ENCODE data around the gene OSGEP. TPM values are rescaled to one million over a fixed set of nuclear protein-coding genes. Genes with fewer than 3 reads are reported as not detected.

Gene OSGEP
- total and polyA plus RNA-seq, 2 of the 13 experiments (the other 11 are each of a cell fraction or from before 2014, with no cell fraction given): 39.7 to 41.1 TPM

DNA sequence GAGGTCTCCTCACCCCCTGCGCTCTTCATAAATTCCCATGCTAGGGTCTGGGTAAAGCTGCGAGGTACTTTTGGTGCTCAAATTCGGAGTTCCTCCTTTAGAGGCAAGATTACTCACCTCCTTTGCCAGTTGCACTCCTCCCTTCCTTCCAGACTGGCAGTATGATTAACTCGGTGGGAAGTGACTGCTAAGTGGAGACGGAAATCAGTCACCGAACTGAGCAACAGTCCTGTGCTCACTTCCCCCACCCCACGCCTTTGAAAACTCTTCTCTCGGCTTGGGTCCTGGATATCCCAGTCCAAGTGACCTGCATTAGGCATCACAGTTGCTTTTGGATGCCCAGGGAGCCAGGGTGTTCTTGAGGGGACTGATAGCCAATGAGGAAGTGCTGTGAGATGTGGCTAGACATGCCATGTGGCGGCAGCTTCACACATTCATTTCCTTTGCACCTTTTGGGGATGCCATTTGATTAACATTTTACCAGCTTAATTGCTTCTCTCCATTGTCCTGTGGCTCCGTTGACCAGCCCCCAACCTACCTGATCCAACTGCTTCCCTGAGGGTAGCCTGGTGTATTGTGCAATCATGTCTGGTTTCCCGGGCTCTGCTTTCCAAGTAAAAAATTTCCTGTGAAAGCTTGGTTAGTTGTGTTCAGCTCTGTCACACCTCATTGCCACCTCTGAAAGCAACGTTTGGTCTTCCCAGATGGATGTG is 15.4 kb upstream of the OSGEP start (continued):
- TF ChIP-seq, protein P1, sequence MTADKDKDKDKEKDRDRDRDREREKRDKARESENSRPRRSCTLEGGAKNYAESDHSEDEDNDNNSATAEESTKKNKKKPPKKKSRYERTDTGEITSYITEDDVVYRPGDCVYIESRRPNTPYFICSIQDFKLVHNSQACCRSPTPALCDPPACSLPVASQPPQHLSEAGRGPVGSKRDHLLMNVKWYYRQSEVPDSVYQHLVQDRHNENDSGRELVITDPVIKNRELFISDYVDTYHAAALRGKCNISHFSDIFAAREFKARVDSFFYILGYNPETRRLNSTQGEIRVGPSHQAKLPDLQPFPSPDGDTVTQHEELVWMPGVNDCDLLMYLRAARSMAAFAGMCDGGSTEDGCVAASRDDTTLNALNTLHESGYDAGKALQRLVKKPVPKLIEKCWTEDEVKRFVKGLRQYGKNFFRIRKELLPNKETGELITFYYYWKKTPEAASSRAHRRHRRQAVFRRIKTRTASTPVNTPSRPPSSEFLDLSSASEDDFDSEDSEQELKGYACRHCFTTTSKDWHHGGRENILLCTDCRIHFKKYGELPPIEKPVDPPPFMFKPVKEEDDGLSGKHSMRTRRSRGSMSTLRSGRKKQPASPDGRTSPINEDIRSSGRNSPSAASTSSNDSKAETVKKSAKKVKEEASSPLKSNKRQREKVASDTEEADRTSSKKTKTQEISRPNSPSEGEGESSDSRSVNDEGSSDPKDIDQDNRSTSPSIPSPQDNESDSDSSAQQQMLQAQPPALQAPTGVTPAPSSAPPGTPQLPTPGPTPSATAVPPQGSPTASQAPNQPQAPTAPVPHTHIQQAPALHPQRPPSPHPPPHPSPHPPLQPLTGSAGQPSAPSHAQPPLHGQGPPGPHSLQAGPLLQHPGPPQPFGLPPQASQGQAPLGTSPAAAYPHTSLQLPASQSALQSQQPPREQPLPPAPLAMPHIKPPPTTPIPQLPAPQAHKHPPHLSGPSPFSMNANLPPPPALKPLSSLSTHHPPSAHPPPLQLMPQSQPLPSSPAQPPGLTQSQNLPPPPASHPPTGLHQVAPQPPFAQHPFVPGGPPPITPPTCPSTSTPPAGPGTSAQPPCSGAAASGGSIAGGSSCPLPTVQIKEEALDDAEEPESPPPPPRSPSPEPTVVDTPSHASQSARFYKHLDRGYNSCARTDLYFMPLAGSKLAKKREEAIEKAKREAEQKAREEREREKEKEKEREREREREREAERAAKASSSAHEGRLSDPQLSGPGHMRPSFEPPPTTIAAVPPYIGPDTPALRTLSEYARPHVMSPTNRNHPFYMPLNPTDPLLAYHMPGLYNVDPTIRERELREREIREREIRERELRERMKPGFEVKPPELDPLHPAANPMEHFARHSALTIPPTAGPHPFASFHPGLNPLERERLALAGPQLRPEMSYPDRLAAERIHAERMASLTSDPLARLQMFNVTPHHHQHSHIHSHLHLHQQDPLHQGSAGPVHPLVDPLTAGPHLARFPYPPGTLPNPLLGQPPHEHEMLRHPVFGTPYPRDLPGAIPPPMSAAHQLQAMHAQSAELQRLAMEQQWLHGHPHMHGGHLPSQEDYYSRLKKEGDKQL (CRISPR knock-in tag; IDR thresholded peaks at IDR 0.05; ENCODE audit: low read depth): no peak
- TF ChIP-seq TBX2 (CRISPR knock-in tag; IDR thresholded peaks at IDR 0.05; ENCODE audit: borderline replicate concordance) (peak; percentile 15; the same call in 1 of the 2 replicates), TSC22D2 (CRISPR knock-in tag; IDR thresholded peaks at IDR 0.05; ENCODE audit: borderline replicate concordance) (no peak), EP300 (IDR thresholded peaks at IDR 0.05; ENCODE audit: low read depth in 2 of 2, low read length in 2 of 2) (peak in 1 of 2 experiments; percentile 35; a peak in 1 of 4 replicates), EP300 (CRISPR knock-in tag; IDR thresholded peaks at IDR 0.05; ENCODE audit: borderline replicate concordance) (no peak), SAP130 (CRISPR knock-in tag; IDR thresholded peaks at IDR 0.05; ENCODE audit: low read depth) (peak; percentile 58; the same call in 1 of the 2 replicates), ZNF530 (CRISPR knock-in tag; IDR thresholded peaks at IDR 0.05; ENCODE audit: low read depth) (no peak), ARNTL (CRISPR knock-in tag; IDR thresholded peaks at IDR 0.05) (no peak), CC2D1A (CRISPR knock-in tag; IDR thresholded peaks at IDR 0.05) (no peak), ZNF574 (CRISPR knock-in tag; IDR thresholded peaks at IDR 0.05) (no peak), ZNF563 (CRISPR knock-in tag; IDR thresholded peaks at IDR 0.05) (0 out of 2 replicates have a peak, but pooled peaks have one; percentile 14), CAMTA2 (CRISPR knock-in tag; IDR thresholded peaks at IDR 0.05; ENCODE audit: borderline replicate concordance) (no peak), DNMT3B (CRISPR knock-in tag; conservative IDR thresholded peaks at IDR 0.05) (no peak), JARID2 (CRISPR knock-in tag; IDR thresholded peaks at IDR 0.05; ENCODE audit: insufficient replicate concordance) (no peak), KLF15 (CRISPR knock-in tag; IDR thresholded peaks at IDR 0.05; ENCODE audit: borderline replicate concordance) (0 out of 2 replicates have a peak, but pooled peaks have one; percentile 13), GZF1 (CRISPR knock-in tag; IDR thresholded peaks at IDR 0.05) (no peak), HDAC2 (CRISPR knock-in tag; IDR thresholded peaks at IDR 0.05) (peak; percentile 28; the same call in 1 of the 2 replicates), ZNF766 (CRISPR knock-in tag; IDR thresholded peaks at IDR 0.05; ENCODE audit: borderline replicate concordance) (no peak), MED13 (CRISPR knock-in tag; IDR thresholded peaks at IDR 0.05) (no peak)
- TF ChIP-seq, protein P2, sequence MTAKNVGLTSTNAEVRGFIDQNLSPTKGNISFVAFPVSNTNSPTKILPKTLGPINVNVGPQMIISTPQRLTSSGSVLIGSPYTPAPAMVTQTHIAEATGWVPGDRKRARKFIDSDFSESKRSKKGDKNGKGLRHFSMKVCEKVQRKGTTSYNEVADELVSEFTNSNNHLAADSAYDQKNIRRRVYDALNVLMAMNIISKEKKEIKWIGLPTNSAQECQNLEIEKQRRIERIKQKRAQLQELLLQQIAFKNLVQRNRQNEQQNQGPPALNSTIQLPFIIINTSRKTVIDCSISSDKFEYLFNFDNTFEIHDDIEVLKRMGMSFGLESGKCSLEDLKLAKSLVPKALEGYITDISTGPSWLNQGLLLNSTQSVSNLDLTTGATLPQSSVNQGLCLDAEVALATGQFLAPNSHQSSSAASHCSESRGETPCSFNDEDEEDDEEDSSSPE (CRISPR knock-in tag; IDR thresholded peaks at IDR 0.05): peak; percentile 71
